Measurements from ENCODE around the gene TLX1.

GRCh38 chr10:101124933-101125332 lies 6.2 kb upstream of the TLX1 start:
- TF ChIP-seq FOXP2 (optimal IDR thresholded peaks at IDR 0.05; ENCODE audit: borderline replicate concordance, extremely low read depth, extremely low read length, insufficient read depth) (no peak), POLR2AphosphoS5 (IDR thresholded peaks at IDR 0.05; ENCODE audit: low read depth, low read length) (no peak), SIN3A (IDR thresholded peaks at IDR 0.05; ENCODE audit: borderline replicate concordance, insufficient read depth, low read length) (no peak)

Data from PFSK-1 (cell line).